ENCODE results near the gene FARS2. TPM values are rescaled to one million over a fixed set of nuclear protein-coding genes. Genes with fewer than 3 reads are reported as not detected.

The FARS2 gene
- total RNA-seq, 1 donor from 2014 or later: 23.3 TPM

DNA sequence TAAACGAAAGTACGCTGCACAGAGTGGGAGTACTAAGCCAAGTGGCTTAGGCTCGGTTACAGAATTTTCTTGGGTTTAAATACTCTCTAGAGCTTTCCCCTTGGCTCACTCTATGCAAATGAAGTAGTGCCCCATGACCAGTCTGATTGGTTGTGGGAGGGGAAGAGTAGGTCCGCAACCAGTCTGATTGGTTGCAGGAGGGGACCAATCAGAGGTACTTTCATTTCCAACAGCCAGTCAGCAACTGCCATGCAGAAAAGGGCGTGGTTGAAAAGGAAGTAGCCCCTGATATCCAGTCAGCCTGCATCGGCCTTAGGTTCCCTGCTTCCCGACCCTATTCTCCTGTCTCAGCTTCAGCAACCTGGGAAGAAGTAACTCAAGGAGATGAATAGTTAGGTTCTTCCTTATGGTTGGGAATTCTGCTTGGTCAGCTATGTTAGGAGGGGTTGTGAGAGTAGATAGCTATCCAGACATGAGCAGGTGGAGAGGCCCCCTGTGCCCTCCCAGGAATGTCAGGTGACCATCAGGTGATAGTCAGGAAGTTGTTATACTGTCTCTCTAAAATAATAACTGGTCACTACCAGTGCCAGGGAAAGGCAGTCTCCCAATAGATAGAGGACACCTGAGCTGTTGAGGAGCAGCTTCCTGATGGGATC is 57.4 kb downstream of the FARS2 start:
- TF ChIP-seq, protein P1, sequence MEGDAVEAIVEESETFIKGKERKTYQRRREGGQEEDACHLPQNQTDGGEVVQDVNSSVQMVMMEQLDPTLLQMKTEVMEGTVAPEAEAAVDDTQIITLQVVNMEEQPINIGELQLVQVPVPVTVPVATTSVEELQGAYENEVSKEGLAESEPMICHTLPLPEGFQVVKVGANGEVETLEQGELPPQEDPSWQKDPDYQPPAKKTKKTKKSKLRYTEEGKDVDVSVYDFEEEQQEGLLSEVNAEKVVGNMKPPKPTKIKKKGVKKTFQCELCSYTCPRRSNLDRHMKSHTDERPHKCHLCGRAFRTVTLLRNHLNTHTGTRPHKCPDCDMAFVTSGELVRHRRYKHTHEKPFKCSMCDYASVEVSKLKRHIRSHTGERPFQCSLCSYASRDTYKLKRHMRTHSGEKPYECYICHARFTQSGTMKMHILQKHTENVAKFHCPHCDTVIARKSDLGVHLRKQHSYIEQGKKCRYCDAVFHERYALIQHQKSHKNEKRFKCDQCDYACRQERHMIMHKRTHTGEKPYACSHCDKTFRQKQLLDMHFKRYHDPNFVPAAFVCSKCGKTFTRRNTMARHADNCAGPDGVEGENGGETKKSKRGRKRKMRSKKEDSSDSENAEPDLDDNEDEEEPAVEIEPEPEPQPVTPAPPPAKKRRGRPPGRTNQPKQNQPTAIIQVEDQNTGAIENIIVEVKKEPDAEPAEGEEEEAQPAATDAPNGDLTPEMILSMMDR (conservative IDR thresholded peaks at IDR 0.05): no peak
- no peak overlapping the region for H3K4me3 Mint-ChIP-seq
- peaks cover 8% of the 10 kb centered on the region for H3K9me3 Mint-ChIP-seq
- no peaks in the 10 kb centered on the region for H3K4me1 Mint-ChIP-seq
- no peak for DNase-seq (ENCODE audit: low read depth, low spot score)
- H3K27me3 Mint-ChIP-seq (ENCODE audit: low read depth): no peaks in the 10 kb centered on the region
- H3K27ac Mint-ChIP-seq (ENCODE audit: unreplicated experiment): no peak overlapping the region
- peaks cover 12% of the 10 kb centered on the region for H3K36me3 Mint-ChIP-seq (ENCODE audit: low read depth)

DNA sequence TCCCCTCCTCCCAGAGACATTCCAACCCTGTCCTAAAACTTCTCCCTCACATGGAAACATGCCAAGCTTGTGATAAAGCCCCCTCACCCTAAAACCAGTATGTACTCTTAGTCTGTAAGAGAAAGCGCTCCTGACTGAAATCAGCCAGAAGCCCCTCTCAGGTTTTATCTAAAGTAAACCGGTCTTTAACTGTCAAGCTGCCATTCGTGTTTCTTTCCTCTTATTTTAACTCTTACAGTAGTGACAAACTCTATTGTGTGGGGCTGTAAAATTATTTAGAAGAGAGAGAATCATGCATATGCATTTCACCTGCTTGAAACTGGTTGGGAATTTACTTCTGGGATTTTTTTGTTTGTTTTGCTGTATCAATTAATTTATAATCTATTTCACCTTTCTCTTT is 62.7 kb downstream of the FARS2 start:
- TF ChIP-seq, protein P1 (conservative IDR thresholded peaks at IDR 0.05): no peak
- Mint-ChIP-seq H3K4me3 (no peak overlapping the region), H3K27me3 (ENCODE audit: low read depth) (no peaks in the 10 kb centered on the region), H3K27ac (ENCODE audit: unreplicated experiment) (no peak overlapping the region), H3K4me1 (no peaks in the 10 kb centered on the region), H3K36me3 (ENCODE audit: low read depth) (peaks cover 31% of the 10 kb centered on the region), H3K9me3 (peaks cover 16% of the 10 kb centered on the region)
- no peak for DNase-seq (ENCODE audit: low read depth, low spot score)

DNA sequence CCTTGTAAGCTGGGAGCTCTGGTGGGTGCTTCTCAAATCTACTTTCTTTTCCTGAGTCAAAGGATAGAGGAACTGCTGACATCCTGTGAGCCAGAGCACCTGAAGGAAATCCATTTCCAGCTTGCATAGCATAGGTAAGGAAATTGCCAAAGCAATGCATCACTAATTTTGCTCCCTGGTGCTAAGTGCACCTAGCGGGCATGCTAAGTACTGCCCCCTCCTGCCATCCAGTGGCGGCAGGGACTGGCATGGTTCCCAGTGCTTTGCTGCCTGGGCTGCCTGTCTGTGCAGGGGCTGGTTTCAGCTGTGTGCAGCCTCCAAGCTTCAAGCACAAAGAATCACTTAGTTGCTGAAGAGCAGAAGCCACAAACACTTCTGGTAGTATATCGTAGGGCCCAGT is 63.9 kb downstream of the FARS2 start:
- Mint-ChIP-seq H3K36me3 (ENCODE audit: low read depth) (peaks cover 32% of the 10 kb centered on the region), H3K4me3 (no peak overlapping the region), H3K4me1 (no peaks in the 10 kb centered on the region), H3K27ac (ENCODE audit: unreplicated experiment) (no peak overlapping the region), H3K27me3 (ENCODE audit: low read depth) (no peaks in the 10 kb centered on the region), H3K9me3 (peaks cover 16% of the 10 kb centered on the region)
- TF ChIP-seq, protein P1 (conservative IDR thresholded peaks at IDR 0.05): no peak
- no peak for DNase-seq (ENCODE audit: low read depth, low spot score)

DNA sequence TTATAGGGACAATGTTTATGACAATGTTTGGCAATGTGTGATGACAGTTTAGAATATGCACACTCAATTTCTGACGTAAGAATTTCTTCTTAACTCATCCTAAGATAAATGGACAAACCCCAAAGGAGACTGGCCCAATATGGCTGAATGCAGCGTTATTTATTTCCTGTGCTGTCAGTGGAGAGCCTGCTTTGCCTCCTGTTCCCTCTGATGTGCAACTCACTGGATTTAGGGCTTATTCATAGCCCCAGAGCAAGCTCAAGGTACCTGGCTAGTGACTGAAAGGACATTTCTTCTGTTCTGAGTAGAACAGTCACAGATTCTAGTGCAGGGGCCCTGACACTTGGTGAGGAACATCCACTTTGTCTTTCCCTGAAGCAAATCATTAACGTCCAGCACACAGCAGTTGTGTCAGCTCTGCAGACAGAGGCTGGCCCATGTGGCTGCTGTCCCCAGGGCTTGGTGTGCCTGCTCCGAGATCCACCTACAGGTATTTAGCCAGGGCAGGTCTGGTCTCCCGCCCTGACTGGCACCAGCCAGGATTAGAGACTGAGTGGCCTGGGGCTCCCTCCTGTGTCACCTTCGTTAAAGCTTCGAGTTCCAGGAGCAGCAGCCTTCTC is 64.8 kb downstream of the FARS2 start:
- TF ChIP-seq, protein P1 (conservative IDR thresholded peaks at IDR 0.05): no peak
- Mint-ChIP-seq H3K4me3 (no peak overlapping the region), H3K4me1 (no peaks in the 10 kb centered on the region), H3K9me3 (peaks cover 16% of the 10 kb centered on the region), H3K27ac (ENCODE audit: unreplicated experiment) (no peak overlapping the region), H3K27me3 (ENCODE audit: low read depth) (no peaks in the 10 kb centered on the region), H3K36me3 (ENCODE audit: low read depth) (peaks cover 35% of the 10 kb centered on the region)
- no peak for DNase-seq (ENCODE audit: low read depth, low spot score)

DNA sequence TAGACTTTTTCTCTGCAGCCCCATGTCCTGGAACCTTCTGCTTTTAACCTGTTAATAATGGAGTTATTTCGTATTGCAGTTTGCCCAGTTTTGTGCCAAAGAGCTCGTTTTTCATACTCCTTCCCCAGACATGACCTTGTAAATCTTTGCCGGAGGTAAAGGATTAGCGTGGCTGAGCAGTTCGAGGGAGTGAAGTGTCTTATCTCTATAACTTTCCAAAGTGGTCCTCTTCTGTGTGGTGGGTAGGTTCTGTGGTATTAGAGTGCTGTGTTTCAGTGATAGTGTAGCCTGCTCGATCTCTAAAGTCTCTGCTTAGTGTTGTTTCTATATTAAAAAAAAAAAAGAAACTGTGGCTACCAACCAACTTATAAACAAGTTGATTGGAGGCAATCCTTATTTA is 67.5 kb downstream of the FARS2 start:
- Mint-ChIP-seq H3K36me3 (ENCODE audit: low read depth) (peaks cover 22% of the 10 kb centered on the region), H3K4me1 (no peaks in the 10 kb centered on the region), H3K4me3 (no peak overlapping the region), H3K9me3 (peaks cover 8% of the 10 kb centered on the region), H3K27ac (ENCODE audit: unreplicated experiment) (no peak overlapping the region), H3K27me3 (ENCODE audit: low read depth) (no peaks in the 10 kb centered on the region)
- TF ChIP-seq, protein P1 (conservative IDR thresholded peaks at IDR 0.05): no peak
- DNase-seq (ENCODE audit: low read depth, low spot score): no peak

All from neural crest cell (in vitro differentiated cells).